ENCODE data around the gene PKNOX2.

PKNOX2 gene

DNA sequence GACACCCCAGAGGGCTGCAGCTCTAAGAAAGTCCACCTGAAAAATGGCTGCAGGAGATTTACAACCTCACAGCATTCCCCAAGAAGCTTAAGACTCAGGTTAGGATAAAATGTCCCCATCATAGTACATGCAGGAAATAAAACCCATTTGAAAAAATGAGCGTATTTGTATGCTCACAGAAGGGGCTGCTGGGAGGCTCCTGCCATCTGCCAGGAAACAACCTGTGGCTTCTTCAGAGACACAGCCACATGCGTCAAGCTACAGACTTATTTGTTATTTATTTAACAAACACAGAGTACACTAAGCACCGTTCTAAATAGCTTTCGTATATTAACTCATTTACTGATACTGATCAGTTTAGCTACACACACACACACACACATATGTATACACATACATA, 258.1 kb downstream of the PKNOX2 start:
- DNase-seq = no peak

DNA sequence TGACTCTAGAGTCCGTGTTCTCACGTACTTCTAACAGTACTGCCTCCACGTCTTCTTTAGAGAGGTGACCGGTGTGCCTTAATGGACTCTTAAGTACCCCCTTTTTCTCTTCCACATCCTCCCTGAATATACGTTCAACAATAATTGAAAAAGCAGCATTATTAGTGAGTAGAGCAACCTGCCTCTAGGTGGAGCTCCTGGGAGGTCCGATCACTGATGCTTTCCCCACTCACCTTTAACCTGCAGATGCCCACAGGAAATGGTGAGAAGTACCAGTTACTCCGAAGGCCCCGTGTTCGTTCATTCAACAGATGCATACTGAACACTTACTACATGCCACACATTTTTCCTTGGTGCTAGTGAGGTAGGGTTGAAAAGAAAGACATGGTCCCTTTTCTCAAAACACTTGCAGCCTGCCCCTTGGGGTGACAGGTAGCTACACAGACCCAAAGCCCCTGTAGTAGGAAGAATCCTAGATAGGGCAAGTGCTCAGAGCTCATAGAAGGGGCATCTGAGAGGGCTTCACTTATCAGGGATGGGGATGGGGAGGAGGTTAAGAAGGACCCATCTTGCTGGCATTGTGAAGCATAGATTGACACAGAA, 258.8 kb downstream of the PKNOX2 start:
- peak in 1 of 2 donors; percentile 4 for DNase-seq

DNA sequence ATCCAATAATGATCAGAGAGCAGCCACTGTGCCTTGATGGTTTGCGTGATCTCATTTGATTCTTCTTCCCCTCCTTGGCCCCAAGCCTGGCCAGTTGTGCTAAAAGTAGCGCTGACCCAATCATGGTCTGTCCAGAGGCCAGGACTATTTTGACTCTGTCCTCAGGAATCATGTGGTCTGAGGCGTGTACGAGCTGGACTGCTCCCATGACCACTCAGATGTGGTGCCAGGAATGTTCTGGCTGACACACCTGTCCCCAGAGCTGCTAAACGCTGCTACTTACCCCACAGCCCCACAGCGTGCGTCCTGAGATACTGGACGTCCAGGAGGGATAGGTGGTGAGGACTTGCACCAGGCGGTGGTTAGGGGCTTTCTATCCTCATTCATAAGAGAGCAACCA, 261.1 kb downstream of the PKNOX2 start:
- DNase-seq = no peak

DNA sequence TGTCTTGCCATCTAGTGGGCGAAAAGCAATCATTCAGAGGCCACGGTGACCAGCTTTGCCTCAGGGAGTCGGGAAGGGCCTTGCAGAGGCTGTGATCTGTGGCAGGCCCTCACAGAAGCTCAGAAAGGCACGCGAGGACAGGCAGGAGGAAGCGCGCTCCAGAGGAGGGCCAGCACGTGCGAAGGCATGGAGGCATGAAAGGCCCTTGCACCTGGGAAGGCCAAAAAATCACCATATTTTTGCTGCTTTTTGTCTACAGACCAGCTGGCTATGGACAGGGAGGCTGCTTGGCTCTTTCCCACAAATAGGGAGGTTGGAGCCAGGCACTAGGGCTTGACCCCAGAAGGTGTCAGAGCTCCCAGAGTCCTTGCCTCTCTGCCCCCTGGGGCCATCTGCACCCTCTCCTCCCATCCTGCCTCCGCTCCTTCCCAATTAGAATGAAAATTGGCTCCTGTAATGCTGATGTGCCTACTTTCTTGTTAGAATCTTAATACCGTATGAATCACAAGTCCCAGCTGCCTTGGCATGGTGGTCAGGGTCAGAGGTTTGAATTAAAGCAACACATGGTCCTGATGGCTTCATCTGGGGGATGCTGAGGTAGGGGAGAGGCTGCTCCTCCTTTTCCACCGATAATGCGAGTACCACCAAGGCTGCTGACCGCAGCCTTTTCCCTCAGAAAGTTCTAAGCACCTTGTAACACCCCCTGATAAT, 262.4 kb downstream of the PKNOX2 start:
- no peak for DNase-seq

DNA sequence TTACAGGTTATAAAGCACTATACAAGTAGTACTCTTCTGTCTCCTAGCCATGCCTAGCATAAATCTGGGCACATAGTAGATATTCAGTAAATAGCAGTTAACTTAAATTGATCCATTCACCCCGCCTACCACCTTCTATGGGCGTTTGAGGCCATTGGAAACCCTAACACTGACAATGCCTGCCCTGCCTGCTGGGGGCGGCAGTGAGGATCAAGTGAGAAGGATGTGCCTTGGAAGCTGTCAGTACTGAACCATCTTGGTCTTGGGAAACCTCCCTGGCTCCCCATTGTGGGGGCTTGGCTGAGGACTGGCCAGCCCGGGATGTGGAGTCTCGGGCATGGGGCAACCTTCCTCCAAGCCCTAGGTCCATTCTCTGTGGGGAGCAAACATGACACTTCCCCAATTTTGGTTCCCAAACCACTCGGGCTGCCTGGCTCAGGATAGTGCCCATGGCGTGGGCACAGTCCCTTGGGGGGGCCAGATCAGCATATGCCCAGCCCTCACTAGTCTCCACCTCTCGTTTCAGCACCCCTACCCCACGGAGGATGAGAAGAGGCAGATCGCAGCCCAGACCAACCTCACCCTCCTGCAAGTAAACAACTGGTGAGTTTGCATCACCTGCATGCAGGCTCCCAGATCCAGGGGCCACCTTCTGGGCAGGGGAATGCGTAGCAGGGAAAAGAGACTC, 264.1 kb downstream of the PKNOX2 start:
- DNase-seq = no peak

DNA sequence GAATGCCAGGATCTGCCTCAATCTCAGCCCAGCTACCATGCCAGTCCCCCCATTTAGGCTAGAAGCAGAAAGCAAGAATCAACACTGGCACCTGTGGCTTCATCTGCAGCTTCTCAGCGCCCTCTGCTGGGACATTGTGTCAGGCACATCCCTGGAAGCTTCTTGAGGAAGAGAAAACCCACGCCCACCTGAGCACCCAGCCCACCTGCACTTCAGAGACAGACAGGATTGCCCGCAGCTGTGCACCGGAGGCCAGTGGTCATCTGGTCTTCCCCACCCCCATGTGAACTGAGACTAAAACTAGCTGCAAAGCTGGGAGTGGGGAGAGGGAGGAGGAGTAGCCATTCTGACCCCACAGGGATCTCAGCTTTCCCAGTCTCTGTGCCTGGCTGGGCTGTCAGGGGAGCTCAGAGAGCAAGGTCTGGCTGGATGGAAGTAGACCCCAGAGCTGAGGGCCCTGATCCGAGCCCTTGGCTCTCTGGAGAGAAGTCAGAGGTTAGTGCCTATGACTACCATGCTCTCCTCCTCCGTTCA, 264.7 kb downstream of the PKNOX2 start:
- peak; percentile 17 to 26 for DNase-seq

DNA sequence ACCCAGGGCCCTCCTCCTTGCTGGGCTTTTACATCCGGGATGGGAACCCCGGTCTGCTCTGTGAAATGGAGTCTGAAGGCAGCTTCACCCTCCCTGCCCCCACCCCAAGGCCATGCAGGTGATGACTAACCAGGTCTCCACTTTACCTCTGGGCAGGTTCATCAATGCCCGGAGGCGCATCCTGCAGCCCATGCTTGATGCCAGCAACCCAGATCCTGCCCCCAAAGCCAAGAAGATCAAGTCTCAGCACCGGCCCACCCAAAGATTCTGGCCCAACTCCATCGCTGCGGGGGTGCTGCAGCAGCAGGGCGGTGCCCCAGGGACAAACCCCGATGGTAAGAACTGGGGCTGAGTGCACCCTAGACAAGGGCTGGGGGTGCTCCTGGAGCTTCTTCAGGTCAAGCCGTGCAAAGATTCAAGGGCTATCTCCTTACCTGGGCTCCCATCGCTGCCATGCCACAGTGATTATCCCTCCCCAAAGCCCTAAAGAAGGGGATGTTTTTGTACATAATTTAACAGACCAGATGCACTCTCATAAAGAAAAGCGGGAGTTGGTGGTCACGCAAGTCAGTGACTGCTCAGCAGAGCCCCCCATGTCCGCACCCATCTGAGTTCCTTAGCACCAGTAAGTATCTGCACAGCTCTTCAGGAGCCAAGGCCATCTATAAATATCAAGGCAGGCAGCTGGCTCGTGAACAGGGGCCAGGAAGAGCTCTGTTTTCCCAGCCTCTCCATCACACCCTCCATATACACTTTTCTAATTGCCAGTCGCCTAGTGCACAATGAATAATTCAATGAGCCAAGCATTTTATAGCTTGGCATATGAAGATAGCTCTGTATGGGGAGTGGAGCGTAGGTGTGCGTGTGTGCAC, 265.5 kb downstream of the PKNOX2 start:
- DNase-seq = no peak

DNA sequence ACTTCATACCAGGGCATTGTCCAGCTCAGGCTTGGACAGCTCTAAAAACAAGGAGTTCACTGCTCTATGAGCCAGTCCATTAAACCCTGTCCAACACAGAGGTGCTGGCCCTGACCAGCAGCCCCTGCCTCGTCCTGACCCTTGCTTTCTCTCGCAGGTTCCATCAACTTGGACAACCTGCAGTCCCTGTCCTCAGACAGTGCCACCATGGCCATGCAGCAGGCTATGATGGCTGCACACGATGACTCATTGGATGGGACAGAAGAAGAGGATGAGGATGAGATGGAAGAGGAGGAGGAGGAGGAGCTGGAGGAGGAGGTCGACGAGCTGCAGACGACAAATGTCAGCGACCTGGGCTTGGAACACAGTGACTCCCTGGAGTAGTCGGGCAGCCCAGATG, 266.5 kb downstream of the PKNOX2 start:
- DNase-seq = no peak

DNA sequence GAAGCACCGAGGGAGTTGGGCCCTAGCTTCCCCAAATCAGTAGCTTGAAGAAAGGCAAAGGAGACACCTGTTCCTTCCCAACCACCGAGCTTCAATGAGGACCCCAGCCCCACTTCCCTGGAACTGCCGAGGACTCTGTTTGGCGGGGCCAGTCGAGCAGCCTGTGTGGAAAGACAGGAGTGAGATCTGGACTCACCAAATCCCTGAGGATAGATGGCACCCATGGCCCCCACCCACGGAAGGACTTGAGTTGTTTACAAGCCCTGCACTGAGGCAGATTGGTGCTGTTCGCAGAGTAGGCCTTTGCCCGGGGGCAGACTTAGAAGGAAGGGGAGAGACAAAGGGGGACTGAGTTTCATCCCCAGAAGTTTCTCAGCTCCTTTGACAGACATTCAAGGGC, 266.9 kb downstream of the PKNOX2 start:
- DNase-seq = no peak

DNA sequence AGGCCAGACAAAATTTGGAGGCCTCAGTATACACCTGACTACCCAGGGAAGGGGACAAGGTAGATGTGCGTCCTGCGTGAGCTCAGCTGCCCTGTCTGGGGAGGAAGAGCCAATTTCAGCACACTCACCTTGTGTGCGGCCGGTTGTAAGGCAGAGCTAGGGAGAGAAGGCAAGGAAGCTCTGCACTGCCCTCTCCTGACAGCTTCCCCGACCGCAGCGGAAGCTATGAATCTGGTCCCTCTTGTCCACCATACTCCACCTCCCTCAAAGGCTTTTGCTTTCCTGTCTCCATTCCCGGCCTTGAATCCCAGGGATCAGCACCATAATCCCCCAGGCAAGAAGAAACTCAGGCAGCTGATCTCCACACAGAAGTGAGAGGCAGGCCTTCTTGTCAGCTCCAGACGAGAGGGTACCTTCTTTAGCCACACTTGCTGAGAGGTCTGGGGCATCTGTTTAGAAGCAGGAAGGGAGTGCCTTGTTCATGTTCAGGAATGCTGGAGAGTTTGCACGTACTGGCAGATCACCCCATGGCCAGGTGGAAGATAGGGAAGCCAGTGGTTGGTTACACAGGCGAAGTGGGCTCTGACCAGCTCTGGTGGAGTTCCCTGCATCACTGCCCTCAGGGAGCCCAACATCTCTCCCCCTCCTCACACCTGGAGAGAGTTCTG, 269.0 kb downstream of the PKNOX2 start:
- no peak for DNase-seq

DNA sequence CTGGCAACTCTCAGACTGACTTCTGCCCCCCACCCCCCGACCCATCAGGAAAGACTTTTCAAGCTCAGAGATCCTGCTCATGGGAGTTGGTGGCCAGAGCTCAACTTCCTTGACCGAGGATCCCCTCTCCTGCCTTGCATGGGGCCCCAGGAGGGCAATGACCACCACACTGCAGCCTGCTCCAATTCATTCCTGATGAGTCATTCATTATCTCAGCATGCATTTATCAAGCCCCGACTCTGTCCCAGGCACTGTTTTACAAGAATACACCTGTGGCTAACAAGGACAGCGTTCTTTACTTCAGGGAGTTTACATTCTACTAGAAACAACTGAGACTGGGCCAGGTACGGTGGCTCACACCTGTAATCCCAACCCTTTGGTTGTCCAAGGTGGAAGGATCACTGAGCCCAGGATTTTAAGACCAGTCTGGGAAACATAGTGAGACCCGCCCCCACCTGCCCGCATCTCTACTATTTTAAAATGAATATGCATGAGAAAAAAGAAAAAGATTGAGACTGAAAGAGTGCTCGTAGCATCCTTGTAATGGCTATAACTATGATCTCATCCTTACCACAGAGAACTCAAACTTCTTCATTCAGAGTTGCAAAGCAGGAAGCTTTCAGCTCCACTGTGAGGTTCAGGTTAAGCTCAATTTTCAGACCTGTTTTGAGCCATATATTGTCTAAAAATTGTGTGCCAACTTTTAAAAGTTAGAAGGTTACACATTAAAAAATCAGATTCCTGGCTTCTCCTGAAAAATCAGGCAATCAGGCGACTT, 271.1 kb downstream of the PKNOX2 start:
- DNase-seq = no peak

DNA sequence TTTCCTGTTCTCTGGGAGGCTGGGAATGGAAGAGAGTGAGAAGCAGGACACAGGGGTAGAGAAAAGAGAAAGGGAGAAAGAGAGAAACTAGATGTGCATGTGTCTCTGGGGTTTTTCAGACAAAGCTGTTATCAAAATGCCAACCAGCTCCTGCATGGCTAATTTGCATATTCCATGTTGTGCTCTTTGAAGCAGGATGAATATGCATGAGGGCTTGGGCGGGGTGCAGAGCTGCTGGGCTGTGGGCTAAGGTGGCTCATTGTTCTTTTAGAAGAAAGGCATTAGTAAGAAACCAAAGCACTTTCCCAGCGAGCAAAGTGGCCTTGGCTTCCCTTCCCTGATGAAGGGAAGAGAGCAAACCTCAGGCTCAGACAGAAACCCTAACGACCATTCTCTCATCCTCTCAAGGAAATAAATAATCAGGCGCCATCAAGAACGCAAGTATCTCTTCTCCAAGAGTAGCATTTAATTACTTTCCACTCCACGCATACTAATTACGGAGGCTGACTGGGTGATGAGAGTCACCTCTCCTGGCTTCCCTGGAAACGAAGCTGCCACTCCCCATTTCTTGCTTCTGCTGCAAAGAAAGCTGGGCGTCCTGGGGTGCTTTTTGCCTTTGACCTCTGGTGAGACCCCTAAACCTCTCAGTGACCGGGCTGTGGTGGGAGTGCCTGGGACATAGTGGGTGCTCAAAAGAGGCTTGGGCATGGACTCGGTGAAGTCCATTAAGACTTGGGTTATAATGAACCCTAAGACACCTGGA, 277.3 kb downstream of the PKNOX2 start:
- DNase-seq = no peak

DNA sequence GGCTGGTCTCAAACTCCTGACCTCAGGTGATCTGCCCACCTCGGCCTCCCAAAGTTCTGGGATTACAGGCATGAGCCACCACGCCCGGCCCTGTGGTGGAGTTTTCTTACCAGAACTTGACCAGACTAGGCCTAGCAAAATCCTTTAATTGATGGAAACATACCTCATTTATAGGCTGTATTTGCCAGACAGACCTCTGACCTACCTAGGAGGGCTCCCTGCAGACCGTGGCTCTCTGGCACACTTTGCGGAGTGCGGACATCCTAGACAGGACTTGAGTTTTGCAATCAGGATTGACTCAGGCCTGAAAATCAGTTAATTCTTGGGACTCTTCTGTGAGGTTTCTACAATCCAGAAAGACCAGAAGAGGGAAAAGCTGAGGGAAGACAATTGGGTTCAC, 278.4 kb downstream of the PKNOX2 start:
- DNase-seq = no peak

DNA sequence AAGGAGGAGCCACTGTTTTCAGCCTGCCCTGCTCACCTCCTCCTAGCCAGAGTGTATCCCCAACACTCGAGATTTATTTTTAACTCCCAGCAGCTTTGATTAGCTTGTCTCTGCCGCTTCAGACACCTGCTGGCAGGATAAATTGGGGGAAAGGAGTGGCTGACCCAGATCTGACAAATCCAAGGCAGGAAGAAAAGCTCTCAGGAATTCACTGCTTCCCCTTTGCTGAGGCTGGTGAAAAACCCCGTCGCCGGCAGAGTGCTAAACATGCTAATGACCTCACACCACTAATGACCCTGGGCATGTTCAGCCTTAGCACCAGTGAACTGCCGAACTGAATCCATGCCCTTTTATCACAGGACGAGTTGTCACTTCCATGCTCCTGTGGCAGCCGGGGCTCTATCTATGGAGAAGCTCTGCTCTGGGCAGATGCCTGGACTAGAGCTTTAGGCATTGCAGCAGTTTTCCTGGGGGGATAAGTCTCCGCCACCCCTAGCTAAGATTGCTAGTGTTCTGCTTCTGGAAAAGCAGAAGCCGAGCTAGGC, 279.3 kb downstream of the PKNOX2 start:
- no peak for DNase-seq

DNA sequence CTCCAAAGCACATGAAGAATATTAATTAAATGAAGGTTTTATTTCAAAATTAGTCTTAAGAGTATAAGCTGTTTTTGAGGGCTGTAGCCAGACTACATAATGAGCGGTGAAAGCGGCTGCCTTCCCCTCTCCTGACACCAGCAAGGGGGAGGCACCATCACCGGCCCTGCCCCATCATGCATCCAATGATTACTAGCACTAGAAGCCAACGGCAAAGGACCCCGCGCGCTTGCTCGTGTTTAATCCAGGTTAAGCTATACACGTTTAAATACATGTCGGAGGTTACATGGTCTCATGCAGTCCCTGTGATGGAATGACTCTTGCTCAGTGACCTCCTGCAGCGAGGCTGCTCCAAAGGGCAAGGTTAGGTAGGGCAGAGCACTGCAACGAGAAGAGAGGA, 281.2 kb downstream of the PKNOX2 start:
- no peak for DNase-seq

DNA sequence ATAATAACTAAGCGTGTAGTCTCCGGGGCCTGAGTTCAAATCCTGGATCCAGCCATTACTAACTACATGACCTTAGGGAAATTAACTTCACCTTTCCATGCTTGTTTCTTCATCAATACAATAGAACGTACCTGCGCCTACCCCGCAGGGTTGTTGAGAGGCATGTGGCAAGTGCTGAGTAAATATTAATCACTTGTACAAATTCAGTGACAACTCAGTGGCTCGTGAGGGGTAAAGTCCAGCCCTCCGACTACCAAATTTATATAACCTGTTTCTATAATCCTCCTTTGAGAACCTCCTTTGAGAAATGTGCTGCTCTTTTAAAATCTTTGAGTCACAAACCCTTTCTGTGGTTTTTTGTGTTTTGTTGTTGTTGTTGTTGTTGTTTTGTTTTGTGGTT, 281.7 kb downstream of the PKNOX2 start:
- no peak for DNase-seq

DNA sequence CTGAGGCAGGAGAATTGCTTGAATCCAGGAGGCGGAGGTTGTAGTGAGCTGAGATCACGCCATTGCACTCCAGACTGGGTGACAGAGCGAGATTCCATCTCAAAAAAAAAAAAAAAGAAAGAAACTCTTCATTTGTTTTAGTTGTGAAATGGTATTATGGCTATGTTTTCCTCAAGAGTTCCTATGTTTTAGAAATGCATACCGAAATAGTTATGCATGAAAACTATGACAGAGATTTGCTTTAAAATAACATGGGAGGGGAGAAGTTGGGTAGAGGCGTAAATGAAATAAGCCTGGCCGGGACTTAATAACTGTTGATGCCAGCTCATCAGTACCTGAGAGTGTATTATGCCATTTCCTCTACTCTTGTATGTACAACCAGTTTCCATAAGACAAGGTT, 283.2 kb downstream of the PKNOX2 start:
- DNase-seq = no peak

DNA sequence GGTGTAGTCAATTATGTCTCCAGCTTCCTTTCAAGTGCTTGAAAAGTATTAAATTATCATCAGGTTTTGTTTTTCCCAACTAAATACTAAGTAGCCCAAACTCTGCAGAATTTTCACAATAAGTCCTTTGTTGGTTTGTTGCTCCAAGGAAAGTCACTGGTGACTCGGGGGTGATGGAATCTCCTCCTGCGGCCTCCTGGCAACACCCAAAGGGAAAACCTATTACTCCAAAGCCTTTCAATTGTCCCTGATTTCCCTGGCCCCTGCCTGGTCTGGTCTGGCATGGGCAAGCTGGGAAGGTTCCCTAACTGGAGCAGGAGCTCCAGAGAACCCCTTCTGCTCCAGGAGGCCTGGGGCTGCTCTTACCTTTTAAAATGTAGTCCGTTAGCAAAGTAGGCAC, 283.6 kb downstream of the PKNOX2 start:
- DNase-seq = no peak

DNA sequence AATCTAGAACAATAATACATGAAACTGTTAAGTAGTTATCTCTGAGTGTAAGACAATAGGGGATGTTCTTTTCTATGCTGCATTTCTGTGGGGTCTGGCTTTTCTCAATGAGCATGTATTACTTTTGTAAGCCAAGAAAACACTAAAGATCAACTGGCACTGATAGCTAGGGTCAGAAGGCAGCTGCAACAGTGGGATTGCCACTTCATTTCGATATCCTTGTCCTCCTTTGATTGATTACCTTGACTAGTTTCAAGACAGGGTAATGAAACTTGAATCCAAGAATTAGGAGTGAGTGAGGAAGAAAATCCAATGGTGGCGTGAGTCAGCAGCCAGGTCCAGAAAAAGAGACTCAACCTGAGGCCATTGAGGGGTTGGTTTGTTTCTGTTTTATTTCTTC, 285.0 kb downstream of the PKNOX2 start:
- no peak for DNase-seq

DNA sequence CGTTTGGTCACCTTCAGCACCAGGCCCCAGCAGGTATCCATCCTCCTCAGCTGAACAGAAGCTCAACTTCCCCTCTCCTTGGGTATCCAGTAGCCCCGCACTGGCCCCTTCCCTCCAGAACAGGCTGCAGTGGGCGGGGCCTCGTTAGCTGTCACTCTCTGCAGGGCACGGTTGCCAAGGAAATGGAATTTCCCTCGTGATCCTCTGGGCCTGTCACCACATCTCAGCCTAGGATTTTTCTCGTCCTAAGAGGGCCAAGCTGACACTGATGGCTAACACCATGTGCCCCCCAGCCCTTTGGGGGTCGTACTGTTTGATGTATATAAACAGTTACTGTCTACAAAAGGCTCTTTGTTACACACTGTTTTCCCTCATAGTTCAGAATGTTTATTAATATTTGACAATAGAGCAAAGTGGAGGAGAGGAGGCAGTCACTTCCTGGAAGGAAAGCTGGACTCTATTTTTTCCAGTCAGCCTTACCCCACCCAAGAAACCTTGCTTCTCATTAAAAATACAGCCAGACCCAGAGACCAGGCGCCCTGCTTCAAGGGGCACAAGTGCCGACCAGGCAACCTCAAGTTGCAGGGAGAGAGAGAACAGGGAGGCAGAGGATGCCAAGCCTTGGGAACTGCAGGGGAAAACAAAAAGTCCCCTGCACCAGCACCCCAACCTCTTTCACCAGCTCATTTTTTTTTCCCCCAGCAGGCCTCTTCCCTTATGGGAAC, 287.0 kb downstream of the PKNOX2 start:
- DNase-seq = peak in 1 of 2 donors; percentile 12
